ENCODE data around the gene CNTROB.

The CNTROB gene

GRCh38 chr17:7989781-7990655, 58.0 kb downstream of the CNTROB start:
- DNase-seq (ENCODE audit: low read depth), result no peak

GRCh38 chr17:7992516-7992915, 60.5 kb downstream of the CNTROB start:
- no peak for DNase-seq (ENCODE audit: low read depth)

GRCh38 chr17:7992924-7993323, 60.9 kb downstream of the CNTROB start:
- DNase-seq (ENCODE audit: low read depth), result no peak

- no peak for DNase-seq (ENCODE audit: low read depth)
These were observed 62.1 kb downstream of the CNTROB start for GRCh38 chr17:7993972-7994589.

- no peak for DNase-seq (ENCODE audit: low read depth)
These were observed 63.7 kb downstream of the CNTROB start for GRCh38 chr17:7995724-7996123.

- no peak for DNase-seq (ENCODE audit: low read depth)
These were observed 65.2 kb downstream of the CNTROB start for GRCh38 chr17:7997186-7997585.

All from HS-5 (cell line).